ENCODE results near the gene PPWD1. TPM values are rescaled to one million over a fixed set of nuclear protein-coding genes. Genes with fewer than 3 reads are reported as not detected.
"Not testable (repeated sequence)": the region's sequence is repeated elsewhere in the genome, so short reads cannot be mapped to it uniquely, and the experiment has no call there.

Gene PPWD1
- polyA plus RNA-seq, 1 experiment = 14.1 TPM

- CTCF ChIA-PET = no interaction called here
- Histone ChIP-seq H3K27ac (ENCODE audit: low read depth, low read length) (no peak overlapping the region), H3K9me3 (ENCODE audit: control insufficient read depth, insufficient read depth, low read length) (no peaks in the 10 kb centered on the region), H3K4me3 (ENCODE audit: low read depth, low read length) (no peak overlapping the region), H3K27me3 (ENCODE audit: control insufficient read depth, insufficient read depth, low read length) (no peaks in the 10 kb centered on the region)
- no peak for DNase-seq (ENCODE audit: low read depth, low spot score)
- TF ChIP-seq CTCF (IDR thresholded peaks at IDR 0.05; ENCODE audit: low read depth, low read length) = no peak
- POLR2A ChIA-PET = interaction anchor here (0.6 kb wide), 1 partner anchor 939 kb away, joined by 3 read pairs; no protein-coding TSS in a partner anchor
Observed at GRCh38 chr5:65612298-65612907, 49.3 kb downstream of the PPWD1 start.

GRCh38 chr5:65620021-65620420 lies 56.9 kb downstream of the PPWD1 start:
- Histone ChIP-seq H3K4me3 (ENCODE audit: low read depth, low read length) (no peak overlapping the region), H3K27me3 (ENCODE audit: control insufficient read depth, insufficient read depth, low read length) (no peaks in the 10 kb centered on the region), H3K9me3 (ENCODE audit: control insufficient read depth, insufficient read depth, low read length) (no peaks in the 10 kb centered on the region), H3K27ac (ENCODE audit: low read depth, low read length) (no peak overlapping the region)
- no peak for DNase-seq (ENCODE audit: low read depth, low spot score)
- POLR2A ChIA-PET = no interaction called here
- CTCF ChIA-PET = interaction anchor here (0.6 kb wide), 1 partner anchor 56 kb away, joined by 3 read pairs; no protein-coding TSS in a partner anchor
- TF ChIP-seq CTCF (IDR thresholded peaks at IDR 0.05; ENCODE audit: low read depth, low read length) = no peak

GRCh38 chr5:65621961-65622360 lies 58.9 kb downstream of the PPWD1 start:
- H3K9me3 ChIP-seq (ENCODE audit: control insufficient read depth, insufficient read depth, low read length); POLR2A ChIA-PET; CTCF ChIA-PET; H3K27me3 ChIP-seq (ENCODE audit: control insufficient read depth, insufficient read depth, low read length); H3K4me3 ChIP-seq (ENCODE audit: low read depth, low read length); H3K27ac ChIP-seq (ENCODE audit: low read depth, low read length); DNase-seq (ENCODE audit: low read depth, low spot score): not testable (repeated sequence)

- no peak overlapping the region for H3K27ac ChIP-seq (ENCODE audit: low read depth, low read length)
Observed at GRCh38 chr5:65623482-65623881, 60.4 kb downstream of the PPWD1 start.

GRCh38 chr5:65624025-65624570 lies 61.0 kb downstream of the PPWD1 start, which contains the start of gene TRIM23:
Gene TRIM23 (minus strand): TSS chr5:65624333. CDS start chr5:65624274, 59 bp downstream.
- Histone ChIP-seq H3K27ac (ENCODE audit: low read depth, low read length) (peak within 1 kb of the TSS; percentile 80), H3K4me3 (ENCODE audit: low read depth, low read length) (peak within 1 kb of the TSS; percentile 90), H3K9me3 (ENCODE audit: control insufficient read depth, insufficient read depth, low read length) (no peaks in the 10 kb centered on the region), H3K27me3 (ENCODE audit: control insufficient read depth, insufficient read depth, low read length) (no peaks in the 10 kb centered on the region)
- peak; percentile 11; the same call in 1 of the 2 replicates for TF ChIP-seq CTCF (IDR thresholded peaks at IDR 0.05; ENCODE audit: low read depth, low read length)
- POLR2A ChIA-PET = interaction anchor here (0.6 to 0.8 kb wide), 3 partner anchors 9 to 33 kb away, joined by 3 to 9 read pairs (median 4); no protein-coding TSS in a partner anchor
- DNase-seq (ENCODE audit: low read depth, low spot score) = peak; percentile 83
- CTCF ChIA-PET = interaction anchor here (1.0 to 1.2 kb wide), 2 partner anchors 19 to 40 kb away, joined by 3 to 4 read pairs; no protein-coding TSS in a partner anchor

More at GRCh38 chr5:65623482-65623881, 60.4 kb downstream of the PPWD1 start:
- H3K27me3 ChIP-seq (ENCODE audit: control insufficient read depth, insufficient read depth, low read length) = no peaks in the 10 kb centered on the region
- POLR2A ChIA-PET = interaction anchor here (0.6 kb wide), 1 partner anchor 10 kb away, joined by 3 read pairs; no protein-coding TSS in a partner anchor
- peak overlapping the region; percentile 90 for H3K4me3 ChIP-seq (ENCODE audit: low read depth, low read length)
- no peak for TF ChIP-seq CTCF (IDR thresholded peaks at IDR 0.05; ENCODE audit: low read depth, low read length)
- no peaks in the 10 kb centered on the region for H3K9me3 ChIP-seq (ENCODE audit: control insufficient read depth, insufficient read depth, low read length)
- CTCF ChIA-PET = interaction anchor here (1.0 to 1.2 kb wide), 2 partner anchors 20 to 40 kb away, joined by 3 to 4 read pairs; no protein-coding TSS in a partner anchor
- DNase-seq (ENCODE audit: low read depth, low spot score) = no peak

Data from AG04450 (cell line).